ENCODE results near the gene DHRS12.
A peak's percentile ranks its signal among the peaks of the same experiment; 100 is the strongest.

DHRS12 gene

GRCh38 chr13:51764184-51765141 lies 39.5 kb downstream of the DHRS12 start:
- DNase-seq (ENCODE audit: low read depth in 2 of 2, low spot score in 1 of 2), result peak; percentile 40 to 43

- no peak for DNase-seq (ENCODE audit: low read depth in 2 of 2, low spot score in 1 of 2)
These were observed 40.5 kb downstream of the DHRS12 start for GRCh38 chr13:51763486-51763885.

DNA sequence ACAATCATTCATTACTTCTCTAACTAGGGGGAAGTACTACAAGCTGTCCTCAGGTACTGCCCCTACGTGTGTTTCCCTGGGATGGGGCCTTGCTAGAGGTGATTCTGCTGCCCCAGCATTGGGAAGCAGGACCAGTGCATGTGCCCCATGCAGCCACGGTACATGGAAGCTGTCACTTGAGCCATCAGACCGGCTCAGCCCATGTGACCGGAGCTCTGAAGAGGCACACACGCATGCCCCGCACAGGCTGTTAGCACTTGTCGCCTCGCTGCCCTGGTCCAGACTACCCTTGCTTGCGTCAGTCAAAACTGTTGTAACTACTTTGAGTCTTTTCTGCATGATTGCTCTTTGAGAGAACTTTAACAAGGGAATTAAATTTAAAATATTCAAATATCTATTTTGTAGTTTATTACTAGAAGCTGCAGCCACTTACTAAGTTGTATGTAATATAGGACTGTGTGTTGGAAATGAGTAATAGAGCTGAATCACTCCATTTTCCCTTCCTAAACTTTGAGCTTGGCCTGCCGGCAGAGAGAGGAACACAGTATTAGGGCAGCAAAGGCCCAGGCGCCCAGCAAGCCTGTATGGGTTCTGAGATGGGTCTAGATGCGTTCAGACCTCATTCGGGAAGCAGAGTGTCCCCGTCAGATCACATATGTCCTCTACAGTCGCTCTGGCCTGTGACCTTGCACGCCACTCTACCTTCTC lies 42.2 kb downstream of the DHRS12 start:
- DNase-seq (ENCODE audit: low read depth in 2 of 2, low spot score in 1 of 2), result no peak

- no peak for DNase-seq (ENCODE audit: low read depth in 2 of 2, low spot score in 1 of 2)
These were observed 43.4 kb downstream of the DHRS12 start for GRCh38 chr13:51760592-51760991.

- DNase-seq (ENCODE audit: low read depth in 2 of 2, low spot score in 1 of 2), result no peak
These were observed 44.7 kb downstream of the DHRS12 start for GRCh38 chr13:51759240-51759639.

- DNase-seq (ENCODE audit: low read depth in 2 of 2, low spot score in 1 of 2), result no peak
These were observed 45.3 kb downstream of the DHRS12 start for GRCh38 chr13:51758691-51759090.

GRCh38 chr13:51756651-51757050 lies 47.3 kb downstream of the DHRS12 start:
- no peak for DNase-seq (ENCODE audit: low read depth in 2 of 2, low spot score in 1 of 2)

- DNase-seq (ENCODE audit: low read depth in 2 of 2, low spot score in 1 of 2), result no peak
These were observed 56.2 kb downstream of the DHRS12 start for GRCh38 chr13:51747438-51748434.

DNA sequence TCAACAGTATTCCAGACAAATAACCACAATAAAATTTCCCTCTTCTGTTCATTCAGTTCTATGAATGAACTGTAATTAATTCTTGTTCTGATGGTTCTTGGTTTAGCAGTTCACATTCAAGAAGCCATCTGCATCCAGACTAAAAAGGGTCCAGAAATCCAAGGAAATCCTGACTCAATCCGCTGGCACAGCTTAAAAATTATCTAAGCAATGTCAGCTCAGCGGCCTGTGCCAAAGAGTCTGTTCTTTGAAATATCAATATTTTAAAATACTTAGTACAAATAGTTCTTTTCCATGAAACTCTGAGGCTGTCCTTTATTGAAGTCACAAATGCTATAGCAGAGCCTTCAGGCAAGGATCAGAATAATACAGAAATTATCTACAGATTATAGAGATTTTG lies 57.2 kb downstream of the DHRS12 start:
- DNase-seq (ENCODE audit: low read depth in 2 of 2, low spot score in 1 of 2), result no peak

GRCh38 chr13:51745243-51745642 lies 58.7 kb downstream of the DHRS12 start:
- DNase-seq (ENCODE audit: low read depth in 2 of 2, low spot score in 1 of 2), result no peak

DNA sequence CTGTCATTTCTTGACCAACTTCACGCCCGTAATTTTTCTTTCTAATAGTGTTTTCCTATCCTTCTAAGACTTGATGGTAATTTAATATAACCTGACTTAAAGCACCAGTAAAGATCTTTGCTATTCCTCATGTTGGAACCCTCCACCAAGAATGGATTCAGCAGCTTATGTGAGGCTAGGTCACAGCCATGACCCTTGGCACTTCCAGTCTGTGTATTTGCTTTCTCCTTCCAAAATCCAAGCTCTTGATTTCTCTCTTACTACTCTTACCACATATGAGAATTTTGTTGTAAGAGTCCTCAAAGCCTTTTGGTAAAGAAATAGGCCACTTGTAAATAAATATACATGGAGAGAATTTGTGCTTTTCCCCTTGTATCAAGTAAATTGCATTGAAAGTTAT lies 61.4 kb downstream of the DHRS12 start:
- DNase-seq (ENCODE audit: low read depth in 2 of 2, low spot score in 1 of 2), result no peak

DNA sequence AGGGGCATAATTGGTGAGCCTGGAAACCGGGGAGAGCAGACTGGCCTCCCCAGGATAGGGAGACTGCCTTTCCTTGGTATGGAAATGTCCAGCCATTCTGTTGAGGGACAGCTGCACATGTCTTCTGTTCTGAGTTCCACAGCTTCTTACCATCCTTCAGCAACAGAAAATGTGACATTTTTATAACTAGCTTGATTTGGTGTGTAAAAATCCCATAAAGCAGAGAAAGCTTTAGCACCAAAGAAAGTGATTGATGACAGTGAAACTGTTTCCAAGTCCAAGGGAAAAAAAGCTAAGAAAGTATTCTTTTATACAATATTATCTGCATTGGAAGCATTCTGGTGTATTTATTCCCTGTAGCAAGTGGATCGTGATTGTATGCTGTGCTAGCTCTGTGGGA lies 61.9 kb downstream of the DHRS12 start:
- DNase-seq (ENCODE audit: low read depth in 2 of 2, low spot score in 1 of 2), result no peak

DNA sequence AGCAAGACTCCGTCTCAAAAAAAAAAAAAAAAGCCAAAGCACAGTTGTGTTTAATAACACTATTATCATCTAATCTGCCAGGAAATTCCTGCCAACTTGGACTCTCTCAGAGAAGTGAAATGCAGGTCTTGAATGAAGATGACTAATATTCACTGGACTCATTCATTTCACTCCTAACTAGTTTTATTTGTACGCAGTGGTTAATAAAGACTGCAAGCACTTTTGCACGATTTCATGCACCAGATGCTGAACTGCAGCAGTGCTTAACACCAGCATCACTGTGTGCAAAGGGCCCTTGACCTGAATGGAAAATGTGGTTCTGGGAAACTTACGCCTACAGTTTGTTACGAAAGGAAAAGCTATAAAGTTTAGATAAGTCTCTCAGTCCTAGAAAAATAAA lies 63.3 kb downstream of the DHRS12 start:
- no peak for DNase-seq (ENCODE audit: low read depth in 2 of 2, low spot score in 1 of 2)

DNA sequence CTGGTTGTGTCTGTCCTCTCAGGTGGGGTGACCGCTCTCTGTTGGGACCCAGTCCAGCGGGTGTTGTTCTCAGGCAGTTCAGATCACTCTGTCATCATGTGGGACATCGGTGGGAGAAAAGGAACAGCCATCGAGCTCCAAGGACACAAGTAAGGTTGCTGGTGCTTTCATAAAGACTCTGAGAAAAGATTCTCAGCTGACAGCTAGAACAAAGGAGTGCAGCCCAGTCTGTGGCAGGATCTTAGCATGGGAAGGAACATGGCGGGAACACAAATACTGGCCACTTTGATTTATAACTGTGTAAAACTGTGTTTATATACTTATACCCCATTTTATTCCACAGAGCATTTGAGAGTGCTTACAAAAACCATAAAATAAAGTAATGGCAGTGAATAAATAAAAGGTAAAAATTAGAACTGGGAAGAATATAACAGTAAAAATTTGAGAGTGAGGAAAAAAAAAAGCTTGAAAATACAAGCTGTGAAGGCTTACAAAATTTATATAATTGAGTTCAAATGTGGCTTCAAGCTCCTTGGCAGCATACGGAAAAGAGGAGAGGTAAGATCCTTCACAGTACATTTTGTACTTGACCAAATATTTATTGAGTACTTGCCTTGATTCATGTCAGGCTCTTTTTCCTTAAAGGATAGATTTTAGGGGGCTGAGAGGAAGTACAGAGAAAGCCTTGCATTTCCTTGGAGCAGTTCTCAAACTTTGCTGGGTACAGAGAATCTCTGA lies 64.8 kb downstream of the DHRS12 start:
- no peak for DNase-seq (ENCODE audit: low read depth in 2 of 2, low spot score in 1 of 2)

DNA sequence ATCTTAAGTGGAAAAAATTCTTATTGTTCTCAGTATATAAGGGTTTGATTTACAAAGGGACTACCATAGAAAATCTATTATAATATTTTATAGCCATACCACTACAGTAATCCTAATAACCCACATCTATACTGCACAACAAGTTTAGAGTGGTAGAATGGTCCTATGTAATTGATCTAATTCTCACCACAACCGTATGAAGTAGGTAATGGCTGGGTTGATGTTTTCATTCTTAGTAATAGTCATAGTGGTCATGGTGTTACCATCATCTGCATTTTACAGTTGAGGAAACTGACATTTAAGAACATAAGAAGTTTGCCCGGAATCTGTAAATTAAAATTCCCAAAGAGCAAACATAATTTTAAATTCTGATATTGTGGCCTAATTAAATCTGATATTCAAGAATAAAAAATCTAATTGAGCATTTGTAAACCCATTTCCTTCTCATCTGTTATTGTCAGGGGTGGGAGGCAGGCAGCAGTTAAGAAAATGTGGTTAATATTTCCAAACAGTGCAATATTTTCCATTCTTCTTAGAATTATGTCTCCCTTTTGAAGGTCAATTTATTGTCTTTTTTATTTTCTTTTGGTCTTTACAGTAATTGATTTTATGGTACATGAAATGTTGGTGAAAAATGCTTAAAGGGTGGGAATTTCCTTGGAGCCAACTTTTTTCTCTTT lies 65.6 kb downstream of the DHRS12 start:
- no peak for DNase-seq (ENCODE audit: low read depth in 2 of 2, low spot score in 1 of 2)

DNA sequence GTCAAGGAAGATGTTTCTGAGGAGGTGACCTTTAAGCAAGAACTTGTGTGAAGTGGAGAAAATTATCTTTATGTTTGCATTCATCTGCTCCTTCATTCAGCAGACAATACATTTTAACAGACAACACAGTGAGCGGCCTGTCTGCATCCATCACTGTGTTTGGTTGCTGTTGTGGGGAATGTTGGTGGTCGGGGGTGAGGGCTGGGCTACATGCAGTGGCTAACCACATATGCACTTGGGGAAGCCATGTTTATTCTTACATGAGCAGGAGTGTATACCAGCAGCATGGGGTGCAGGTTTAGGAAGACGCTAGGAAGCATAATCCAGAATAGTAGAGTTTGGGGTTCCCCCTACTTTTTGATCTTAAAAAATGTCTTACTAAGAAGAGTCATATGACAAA lies 66.4 kb downstream of the DHRS12 start:
- no peak for DNase-seq (ENCODE audit: low read depth in 2 of 2, low spot score in 1 of 2)

- DNase-seq (ENCODE audit: low read depth in 2 of 2, low spot score in 1 of 2), result no peak
These were observed 69.2 kb downstream of the DHRS12 start for GRCh38 chr13:51734786-51735185.

GRCh38 chr13:51733374-51734298 lies 70.3 kb downstream of the DHRS12 start:
- DNase-seq (ENCODE audit: low read depth in 2 of 2, low spot score in 1 of 2), result no peak

DNA sequence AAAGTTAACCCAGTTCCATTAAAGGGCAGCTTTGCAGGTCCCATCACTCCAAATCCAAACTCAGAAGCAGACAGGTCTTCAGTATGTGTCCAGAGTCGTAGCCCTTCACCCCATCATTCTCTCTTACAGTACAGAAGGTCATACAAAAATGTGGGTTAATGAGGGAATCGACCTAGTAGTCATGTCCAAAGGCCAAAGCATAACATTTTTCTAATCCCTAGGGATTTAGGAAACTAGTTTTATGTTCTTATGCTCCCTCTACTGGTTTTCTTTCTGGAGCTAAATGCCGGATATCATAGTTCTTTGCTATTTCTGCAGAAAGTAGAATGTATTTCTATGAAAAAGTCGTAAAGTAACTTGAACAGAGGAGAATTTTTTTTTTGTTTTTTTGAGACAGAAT lies 72.2 kb downstream of the DHRS12 start:
- no peak for DNase-seq (ENCODE audit: low read depth in 2 of 2, low spot score in 1 of 2)
